Measurements from ENCODE around the gene CLIP2. TPM values are rescaled to one million over a fixed set of nuclear protein-coding genes. Genes with fewer than 3 reads are reported as not detected.
"Not testable (repeated sequence)": the region's sequence is repeated elsewhere in the genome, so short reads cannot be mapped to it uniquely, and the experiment has no call there.

The CLIP2 gene
- total RNA-seq = 19.9 TPM
- 19.7 TPM for polyA plus RNA-seq

DNA sequence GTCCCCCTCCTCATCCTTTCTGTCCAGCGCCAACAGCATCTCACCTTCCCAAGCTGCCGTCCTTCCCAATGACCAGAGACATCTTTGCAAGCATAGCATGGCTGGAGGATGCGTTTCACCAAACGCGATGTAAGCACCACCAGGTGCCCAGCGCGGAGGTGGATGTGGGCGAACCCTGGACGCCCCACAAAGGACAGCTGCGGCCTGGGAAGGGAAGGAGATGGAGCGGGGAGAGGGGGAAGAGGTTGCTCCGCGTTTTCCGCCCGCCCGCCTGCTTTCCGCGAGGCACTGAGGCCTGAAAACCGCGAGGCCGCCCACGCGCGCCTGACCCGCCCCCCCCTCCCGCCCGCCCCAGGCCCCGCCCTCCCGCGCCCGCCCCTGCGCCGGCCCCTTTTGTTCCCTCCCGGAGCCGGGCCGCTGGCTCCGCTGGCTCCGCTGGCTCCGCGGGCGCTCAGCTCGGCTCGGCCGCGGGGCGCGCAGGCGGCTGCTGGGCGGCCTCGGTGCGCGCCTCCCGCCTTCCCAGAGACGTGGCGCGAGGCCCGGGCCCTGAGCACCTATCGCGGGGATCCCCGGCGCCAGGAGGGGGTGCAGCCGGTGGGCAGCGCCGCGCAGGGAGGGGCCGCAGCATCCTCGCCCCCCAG is at the start of gene CLIP2:
TSS of gene CLIP2 (plus strand) at position 390 of the 641 bp plus-strand sequence. CDS start 28,140 bp downstream, outside the sequence.
- DNase-seq (ENCODE audit: extremely low spot score) = no peak
- H3K4me1 ChIP-seq (ENCODE audit: insufficient read depth) = no peaks in the 10 kb centered on the region
- peak within 1 kb of the TSS; percentile 95 for H3K4me3 ChIP-seq (ENCODE audit: low read depth, low read length)
- WGBS = under 1% methylated on average over 67 of the region's 67 CpGs
- no peaks in the 10 kb centered on the region for H3K36me3 ChIP-seq (ENCODE audit: insufficient read depth)
- no peak within 1 kb of the TSS for H3K27ac ChIP-seq (ENCODE audit: low read depth)

DNA sequence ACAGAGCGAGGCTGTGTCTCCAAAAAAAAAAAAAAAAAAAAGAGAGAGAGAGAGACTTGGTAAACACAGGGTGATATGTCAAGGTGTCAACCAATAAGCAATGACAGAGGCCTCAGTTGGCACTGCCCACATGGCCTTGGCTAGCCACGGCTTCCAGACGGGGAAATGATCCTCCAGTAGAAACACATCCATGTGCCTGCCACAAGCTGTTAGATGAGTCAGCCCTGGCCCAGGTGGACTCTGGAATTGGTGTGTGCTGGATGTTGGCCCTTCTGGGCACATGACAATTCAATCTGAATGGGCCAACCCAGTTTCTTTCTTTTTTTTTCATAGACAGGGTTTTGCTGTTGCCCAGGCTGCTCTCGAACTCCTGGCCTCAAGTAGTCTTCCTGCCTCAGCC is 48.7 kb upstream of the CLIP2 start:
- DNase-seq (ENCODE audit: extremely low spot score) = no peak
- Histone ChIP-seq H3K27ac (ENCODE audit: low read depth) (no peak overlapping the region), H3K4me3 (ENCODE audit: low read depth, low read length) (no peak overlapping the region), H3K36me3 (ENCODE audit: insufficient read depth) (peaks cover 4% of the 10 kb centered on the region), H3K4me1 (ENCODE audit: insufficient read depth) (no peaks in the 10 kb centered on the region)
- WGBS = 97% methylated on average over 4 of the region's 4 CpGs

DNA sequence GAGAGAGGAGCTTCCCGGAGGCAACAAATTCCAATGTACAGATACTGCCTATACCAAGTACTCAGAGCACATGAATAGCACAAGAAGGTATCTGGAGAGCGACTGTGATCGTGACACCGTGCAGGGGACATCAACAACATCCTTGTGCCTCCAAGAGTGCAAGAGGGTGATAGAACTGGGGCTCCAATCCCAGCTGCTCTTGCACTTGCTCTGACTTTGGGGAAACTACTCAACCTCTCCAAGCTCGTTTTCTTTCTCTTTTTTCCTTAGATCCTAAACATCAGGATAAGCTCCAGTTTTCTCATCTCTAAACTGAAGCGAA is 47.1 kb upstream of the CLIP2 start:
- peaks cover 5% of the 10 kb centered on the region for H3K36me3 ChIP-seq (ENCODE audit: insufficient read depth)
- no peak overlapping the region for H3K4me3 ChIP-seq (ENCODE audit: low read depth, low read length)
- 89% methylated on average over 6 of the region's 6 CpGs for WGBS
- DNase-seq (ENCODE audit: extremely low spot score) = no peak
- no peaks in the 10 kb centered on the region for H3K4me1 ChIP-seq (ENCODE audit: insufficient read depth)
- no peak overlapping the region for H3K27ac ChIP-seq (ENCODE audit: low read depth)

DNA sequence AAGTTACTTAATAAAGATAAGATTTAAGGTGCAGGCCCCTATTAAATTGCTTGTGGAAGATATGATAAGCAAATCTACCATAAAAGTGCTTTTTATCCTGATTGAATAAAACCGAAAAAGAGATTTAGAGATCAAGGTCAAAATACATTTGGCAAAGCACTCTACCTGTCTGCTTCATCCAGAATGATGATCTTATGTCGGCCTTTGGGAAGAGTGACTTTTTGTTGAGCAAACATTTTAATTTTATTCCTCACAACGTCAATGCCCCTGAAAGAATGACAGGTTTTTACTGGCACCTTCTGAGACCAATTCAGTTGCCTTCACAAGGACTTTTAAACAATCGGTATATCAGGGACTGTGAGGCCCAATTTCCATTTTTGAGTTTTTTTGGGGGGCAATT is 42.7 kb upstream of the CLIP2 start:
- Histone ChIP-seq H3K27ac (ENCODE audit: low read depth) (no peak overlapping the region), H3K4me3 (ENCODE audit: low read depth, low read length) (no peak overlapping the region), H3K36me3 (ENCODE audit: insufficient read depth) (peaks cover 4% of the 10 kb centered on the region), H3K4me1 (ENCODE audit: insufficient read depth) (no peaks in the 10 kb centered on the region)
- DNase-seq (ENCODE audit: extremely low spot score) = no peak
- WGBS = 41% methylated on average over 4 of the region's 4 CpGs

DNA sequence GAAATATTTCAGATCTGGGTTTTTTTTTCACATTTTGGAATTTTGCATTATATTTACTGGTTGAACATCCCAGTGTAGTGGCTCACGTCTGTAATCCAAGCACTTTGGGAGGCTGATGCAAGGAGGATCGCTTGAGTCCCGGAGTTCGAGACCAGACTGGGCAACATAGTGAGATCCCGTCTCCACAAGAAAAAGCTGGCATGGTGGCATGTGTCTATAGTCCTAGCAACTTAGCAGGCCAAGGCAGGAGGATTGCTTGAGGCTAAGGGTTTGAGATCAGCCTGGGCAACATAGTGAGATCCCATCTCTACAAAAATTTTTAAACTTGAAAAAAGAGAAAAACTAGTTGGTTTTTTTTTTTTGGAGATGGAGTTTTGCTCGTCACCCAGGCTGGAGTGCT is 41.1 kb upstream of the CLIP2 start:
- 96% methylated on average over 6 of the region's 6 CpGs for WGBS
- Histone ChIP-seq H3K36me3 (ENCODE audit: insufficient read depth) (peaks cover 4% of the 10 kb centered on the region), H3K27ac (ENCODE audit: low read depth) (no peak overlapping the region), H3K4me3 (ENCODE audit: low read depth, low read length) (no peak overlapping the region), H3K4me1 (ENCODE audit: insufficient read depth) (no peaks in the 10 kb centered on the region)
- DNase-seq (ENCODE audit: extremely low spot score) = no peak

DNA sequence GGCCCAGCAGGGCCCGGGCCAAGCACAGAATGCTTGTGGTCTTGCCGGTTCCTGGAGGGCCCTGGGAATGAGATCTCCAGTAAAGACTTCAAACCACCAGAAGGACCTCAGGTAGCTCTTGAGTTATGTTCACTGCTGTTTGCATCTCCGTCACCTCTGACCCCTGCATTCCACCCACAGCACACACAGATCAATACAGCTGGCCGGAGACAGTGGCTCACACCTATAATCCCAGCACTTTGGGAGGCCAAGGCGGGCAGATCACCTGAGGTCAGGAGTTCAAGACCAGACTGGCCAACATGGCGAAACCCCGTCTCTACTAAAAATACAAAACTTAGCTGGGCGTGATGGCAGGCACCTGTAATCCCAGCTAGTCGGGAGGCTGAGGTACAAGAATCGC is 40.1 kb upstream of the CLIP2 start:
- 96% methylated on average over 10 of the region's 10 CpGs for WGBS
- not testable (repeated sequence) for H3K36me3 ChIP-seq (ENCODE audit: insufficient read depth)

DNA sequence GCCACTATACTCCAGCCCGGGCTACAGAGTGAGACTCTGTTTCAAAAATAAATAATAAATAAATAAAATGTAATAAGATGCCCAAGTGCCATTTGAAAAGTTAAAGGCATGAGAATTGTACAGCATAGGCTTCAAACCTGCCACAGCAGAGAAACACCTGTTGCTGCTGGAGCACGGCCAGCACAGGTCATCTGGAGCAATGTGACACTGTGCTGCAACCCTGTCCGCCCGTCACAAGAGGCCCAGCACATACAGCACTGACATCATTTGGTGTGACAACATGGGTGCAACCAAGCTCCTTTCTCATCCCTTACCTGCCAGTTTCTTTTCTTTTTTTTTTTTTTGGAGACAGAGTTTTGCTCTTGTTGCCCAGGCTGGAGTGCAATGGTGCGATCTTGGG is 36.3 kb upstream of the CLIP2 start:
- 73% methylated on average over 5 of the region's 5 CpGs for WGBS
- H3K4me3 ChIP-seq (ENCODE audit: low read depth, low read length) = no peak overlapping the region

More for the DNA sequence above, 40.1 kb upstream of the CLIP2 start:
- H3K4me1 ChIP-seq (ENCODE audit: insufficient read depth); DNase-seq (ENCODE audit: extremely low spot score); H3K4me3 ChIP-seq (ENCODE audit: low read depth, low read length); H3K27ac ChIP-seq (ENCODE audit: low read depth): not testable (repeated sequence)

DNA sequence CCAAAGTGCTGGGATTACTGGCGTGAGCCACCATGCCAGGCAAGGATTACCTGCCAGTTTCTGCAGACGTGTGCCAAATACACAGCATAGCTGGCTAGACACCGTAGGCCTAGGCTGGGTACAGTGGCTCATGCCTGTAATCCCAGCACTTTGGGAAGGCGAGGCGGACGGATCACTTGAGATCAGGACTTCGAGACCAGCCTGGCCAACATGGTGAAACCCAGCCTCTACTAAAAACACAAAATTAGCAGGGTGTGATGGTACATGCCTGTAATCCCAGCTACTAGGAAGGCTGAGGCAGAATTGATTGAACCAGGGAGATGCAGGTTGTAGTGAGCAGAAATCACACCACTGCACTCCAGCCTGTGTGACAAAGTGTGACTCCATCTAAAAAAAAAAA is 35.9 kb upstream of the CLIP2 start:
- DNase-seq (ENCODE audit: extremely low spot score) = no peak
- Histone ChIP-seq H3K4me3 (ENCODE audit: low read depth, low read length) (no peak overlapping the region), H3K27ac (ENCODE audit: low read depth) (no peak overlapping the region), H3K4me1 (ENCODE audit: insufficient read depth) (no peaks in the 10 kb centered on the region), H3K36me3 (ENCODE audit: insufficient read depth) (peaks cover 3% of the 10 kb centered on the region)
- 69% methylated on average over 7 of the region's 7 CpGs for WGBS

More for the DNA sequence above, 36.3 kb upstream of the CLIP2 start:
- Histone ChIP-seq H3K27ac (ENCODE audit: low read depth) (no peak overlapping the region), H3K36me3 (ENCODE audit: insufficient read depth) (peaks cover 3% of the 10 kb centered on the region), H3K4me1 (ENCODE audit: insufficient read depth) (no peaks in the 10 kb centered on the region)
- DNase-seq (ENCODE audit: extremely low spot score) = no peak

DNA sequence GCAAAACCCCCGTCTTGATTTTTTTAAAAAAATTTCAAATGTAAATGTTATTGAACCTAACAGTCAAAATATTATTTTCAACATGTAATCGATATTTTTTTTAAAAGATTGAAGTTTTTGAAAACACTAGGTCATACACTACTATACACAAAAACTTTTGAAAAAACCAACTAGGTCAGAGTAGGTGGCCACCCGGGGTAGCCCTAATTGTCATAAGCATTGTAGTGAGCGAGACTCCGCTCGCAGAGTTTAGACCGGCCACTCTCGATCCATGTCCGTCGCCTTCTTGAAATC is 35.4 kb upstream of the CLIP2 start:
- peak overlapping the region; percentile 74 for H3K4me3 ChIP-seq (ENCODE audit: low read depth, low read length)
- WGBS = 1% methylated on average over 10 of the region's 10 CpGs
- no peaks in the 10 kb centered on the region for H3K4me1 ChIP-seq (ENCODE audit: insufficient read depth)
- no peak overlapping the region for H3K27ac ChIP-seq (ENCODE audit: low read depth)
- peaks cover 3% of the 10 kb centered on the region for H3K36me3 ChIP-seq (ENCODE audit: insufficient read depth)
- no peak for DNase-seq (ENCODE audit: extremely low spot score)

DNA sequence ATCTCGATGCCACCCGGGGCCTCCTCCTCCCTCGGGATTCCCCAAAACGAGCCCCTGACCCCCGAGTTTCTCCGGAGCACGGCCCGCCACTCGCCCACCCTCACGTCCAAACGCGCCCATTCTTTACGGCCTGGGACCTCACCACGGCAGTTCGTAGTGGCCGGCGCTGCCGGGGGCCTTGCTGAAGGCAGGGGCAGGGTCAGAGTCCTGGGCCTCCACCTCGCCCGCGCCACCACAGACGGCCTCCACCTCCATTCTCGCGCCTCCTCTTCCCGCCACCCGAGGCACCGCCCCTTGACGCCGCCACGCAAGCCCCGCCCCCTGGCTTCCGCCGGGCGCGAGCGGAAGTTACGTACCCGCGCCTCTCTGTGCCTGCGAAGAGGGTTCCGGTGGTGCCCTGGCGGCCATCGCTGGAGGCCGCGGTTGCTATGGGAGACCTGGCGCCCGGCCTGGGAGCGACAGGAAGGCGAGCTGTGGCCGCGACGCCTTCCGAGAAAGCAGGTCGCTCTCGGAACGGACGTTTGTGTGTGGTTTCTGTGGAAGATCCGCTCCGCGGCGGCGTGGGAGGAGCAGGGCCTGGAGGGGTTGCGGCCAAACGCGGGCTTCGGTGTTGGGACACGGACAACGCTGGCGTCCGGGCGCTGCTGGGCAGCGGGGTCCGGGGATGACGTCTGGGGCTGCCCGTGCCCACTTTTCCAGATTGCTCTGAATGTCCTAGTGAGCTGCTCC is 34.9 kb upstream of the CLIP2 start, which contains the start of gene RFC2:
TSS of gene RFC2 (minus strand) at position 271 of the 729 bp plus-strand sequence. CDS start at position 255, 16 bp downstream.
- DNase-seq (ENCODE audit: extremely low spot score) = peak; percentile 83
- Histone ChIP-seq H3K4me1 (ENCODE audit: insufficient read depth) (no peaks in the 10 kb centered on the region), H3K36me3 (ENCODE audit: insufficient read depth) (peaks cover 3% of the 10 kb centered on the region), H3K4me3 (ENCODE audit: low read depth, low read length) (peak within 1 kb of the TSS; percentile 74), H3K27ac (ENCODE audit: low read depth) (peak within 1 kb of the TSS; percentile 92)
- WGBS = under 1% methylated on average over 75 of the region's 75 CpGs

DNA sequence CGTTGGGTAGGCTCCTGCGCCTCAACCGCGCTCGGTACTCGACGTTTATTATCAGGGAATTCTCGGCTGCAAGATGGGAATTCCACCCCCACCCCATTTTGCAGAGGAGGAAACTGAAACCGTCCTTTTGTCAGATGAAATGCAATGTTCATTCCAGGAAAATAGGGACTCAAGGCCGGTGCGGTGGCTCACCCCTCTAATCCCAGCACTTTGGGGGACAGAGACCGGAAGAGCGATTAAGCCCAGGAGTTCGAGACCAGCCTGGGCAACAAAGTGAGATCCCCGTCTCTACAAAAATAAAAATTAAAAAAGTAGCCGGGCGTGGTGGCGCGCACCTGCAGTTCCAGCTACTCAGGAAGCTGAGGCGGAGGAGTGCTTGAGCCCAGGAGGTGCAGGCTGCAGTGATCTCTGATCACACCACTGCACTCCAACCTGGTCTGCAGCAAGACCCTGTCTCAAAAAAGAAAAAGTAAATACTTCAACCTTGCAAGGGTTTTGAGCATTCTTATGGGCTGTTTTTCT is 34.3 kb upstream of the CLIP2 start:
- H3K4me3 ChIP-seq (ENCODE audit: low read depth, low read length) = peak overlapping the region; percentile 74
- no peaks in the 10 kb centered on the region for H3K4me1 ChIP-seq (ENCODE audit: insufficient read depth)
- H3K36me3 ChIP-seq (ENCODE audit: insufficient read depth) = peaks cover 3% of the 10 kb centered on the region
- H3K27ac ChIP-seq (ENCODE audit: low read depth) = peak overlapping the region; percentile 92
- no peak for DNase-seq (ENCODE audit: extremely low spot score)
- 21% methylated on average over 20 of the region's 20 CpGs for WGBS

DNA sequence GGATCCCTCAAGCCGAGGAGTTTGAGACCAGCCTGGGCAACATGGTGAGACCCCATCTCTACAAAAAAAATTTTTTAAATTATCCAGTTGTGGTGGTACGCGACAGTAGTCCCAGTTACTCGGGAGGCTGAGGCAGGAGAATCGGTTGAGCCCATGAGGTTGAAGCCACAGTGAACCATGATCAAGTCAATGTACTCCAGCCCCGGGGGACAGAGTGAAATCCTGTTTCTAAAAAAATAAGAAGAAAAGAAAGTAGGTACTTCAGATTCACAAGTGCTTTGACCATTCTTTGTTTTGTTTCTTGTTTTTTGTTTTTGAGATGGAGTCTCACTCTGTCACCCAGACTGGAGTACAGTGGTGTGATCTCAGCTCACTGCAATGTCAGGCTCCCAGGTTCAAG is 33.7 kb upstream of the CLIP2 start:
- H3K4me3 ChIP-seq (ENCODE audit: low read depth, low read length); H3K36me3 ChIP-seq (ENCODE audit: insufficient read depth); H3K27ac ChIP-seq (ENCODE audit: low read depth); DNase-seq (ENCODE audit: extremely low spot score); H3K4me1 ChIP-seq (ENCODE audit: insufficient read depth): not testable (repeated sequence)
- WGBS = 85% methylated on average over 6 of the region's 6 CpGs

DNA sequence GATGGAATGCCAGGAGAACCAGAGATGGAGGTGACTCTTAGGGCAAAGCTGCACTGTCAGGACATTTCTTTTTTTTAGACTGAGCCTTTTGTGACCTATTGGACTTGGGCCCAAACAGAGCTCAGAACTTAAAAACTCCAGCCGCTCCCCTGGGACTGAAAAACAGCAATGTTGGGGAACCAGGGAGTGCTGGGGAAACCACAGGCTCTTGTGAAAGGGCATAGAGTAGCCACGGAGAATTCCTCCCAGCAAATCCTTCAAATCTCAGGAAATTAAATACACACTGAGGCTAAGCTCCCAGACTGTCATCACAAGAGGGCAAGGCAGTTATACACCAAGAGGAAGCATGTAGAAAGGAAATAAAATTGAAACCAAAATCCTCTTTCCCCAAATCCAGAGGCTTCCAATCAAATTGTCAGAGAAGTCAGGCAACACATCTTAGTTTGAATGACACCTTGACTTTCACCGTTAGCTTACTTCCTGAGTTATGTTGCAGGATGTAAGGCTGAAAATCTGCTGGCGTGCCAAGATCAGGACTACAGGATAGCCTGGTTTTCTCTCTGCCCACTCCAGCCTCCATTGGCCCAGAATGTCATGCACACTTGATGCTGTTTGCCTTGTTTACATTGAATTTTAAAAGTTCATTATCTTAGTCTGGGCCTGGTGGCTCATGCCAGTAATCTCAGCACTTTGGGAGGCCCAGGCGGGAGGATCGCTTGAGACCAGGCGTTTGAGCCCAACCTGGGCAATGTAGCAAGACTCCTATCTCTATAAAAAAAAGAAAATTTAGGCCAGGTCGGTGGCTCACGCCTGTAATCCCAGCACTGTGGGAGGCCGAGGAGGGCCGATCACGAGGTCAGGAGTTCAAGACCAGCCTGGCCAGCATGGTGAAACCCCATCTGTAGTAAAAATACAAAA is 32.5 kb upstream of the CLIP2 start:
- H3K4me3 ChIP-seq (ENCODE audit: low read depth, low read length) = no peak overlapping the region
- H3K4me1 ChIP-seq (ENCODE audit: insufficient read depth) = no peaks in the 10 kb centered on the region
- WGBS = 81% methylated on average over 12 of the region's 12 CpGs
- no peaks in the 10 kb centered on the region for H3K36me3 ChIP-seq (ENCODE audit: insufficient read depth)
- DNase-seq (ENCODE audit: extremely low spot score) = no peak
- H3K27ac ChIP-seq (ENCODE audit: low read depth) = no peak overlapping the region

All from urinary bladder (tissue), 4 donors.